ENCODE data around the gene NPR2.

DNA sequence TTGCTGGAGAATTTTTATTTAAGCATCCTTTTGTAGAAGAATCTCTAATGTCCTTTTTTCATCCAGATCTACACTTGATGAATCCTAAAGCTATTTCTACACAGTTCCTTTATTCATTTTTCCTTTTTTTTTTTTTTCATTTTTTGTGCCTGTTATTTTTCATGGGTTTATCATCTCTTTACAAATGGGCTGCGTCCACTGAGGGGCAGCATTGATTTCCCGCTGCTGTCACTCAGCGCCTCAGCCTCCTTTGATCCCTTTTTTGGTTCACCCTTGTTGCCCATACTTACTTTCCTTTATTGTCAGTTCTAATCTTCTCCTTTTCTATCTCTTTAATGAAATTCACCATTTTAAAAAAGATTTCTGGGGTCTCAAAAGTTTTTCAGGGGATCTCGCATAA, 31.6 kb upstream of the NPR2 start:
- TF ChIP-seq ZNF143 (CRISPR knock-in tag; IDR thresholded peaks at IDR 0.05) (no peak), SNRNP70 (IDR thresholded peaks at IDR 0.05; ENCODE audit: low read depth, low read length) (no peak), GTF2F1 (IDR thresholded peaks at IDR 0.05; ENCODE audit: low read length) (no peak), RELA (CRISPR knock-in tag; IDR thresholded peaks at IDR 0.05) (no peak), IKZF1 (IDR thresholded peaks at IDR 0.05) (no peak), KAT7 (CRISPR knock-in tag; IDR thresholded peaks at IDR 0.05; ENCODE audit: borderline replicate concordance) (no peak), TCF7L2 (IDR thresholded peaks at IDR 0.05; ENCODE audit: low read depth, low read length) (no peak)
- TF ChIP-seq, protein P1, sequence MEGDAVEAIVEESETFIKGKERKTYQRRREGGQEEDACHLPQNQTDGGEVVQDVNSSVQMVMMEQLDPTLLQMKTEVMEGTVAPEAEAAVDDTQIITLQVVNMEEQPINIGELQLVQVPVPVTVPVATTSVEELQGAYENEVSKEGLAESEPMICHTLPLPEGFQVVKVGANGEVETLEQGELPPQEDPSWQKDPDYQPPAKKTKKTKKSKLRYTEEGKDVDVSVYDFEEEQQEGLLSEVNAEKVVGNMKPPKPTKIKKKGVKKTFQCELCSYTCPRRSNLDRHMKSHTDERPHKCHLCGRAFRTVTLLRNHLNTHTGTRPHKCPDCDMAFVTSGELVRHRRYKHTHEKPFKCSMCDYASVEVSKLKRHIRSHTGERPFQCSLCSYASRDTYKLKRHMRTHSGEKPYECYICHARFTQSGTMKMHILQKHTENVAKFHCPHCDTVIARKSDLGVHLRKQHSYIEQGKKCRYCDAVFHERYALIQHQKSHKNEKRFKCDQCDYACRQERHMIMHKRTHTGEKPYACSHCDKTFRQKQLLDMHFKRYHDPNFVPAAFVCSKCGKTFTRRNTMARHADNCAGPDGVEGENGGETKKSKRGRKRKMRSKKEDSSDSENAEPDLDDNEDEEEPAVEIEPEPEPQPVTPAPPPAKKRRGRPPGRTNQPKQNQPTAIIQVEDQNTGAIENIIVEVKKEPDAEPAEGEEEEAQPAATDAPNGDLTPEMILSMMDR (CRISPR knock-in tag; IDR thresholded peaks at IDR 0.05) = no peak
